Caco-2 (cell line): ENCODE measurements around the gene DYRK1A. TPM values are rescaled to one million over a fixed set of nuclear protein-coding genes. Genes with fewer than 3 reads are reported as not detected.

Source experiments
- BruUV-seq: library from RNA; stranded (reverse); fragments of 400-500 nt; replicated peaks from 2 replicates; lab custom pipeline; 2021; lab: Mats Ljungman, UMichigan
- CTCF ChIA-PET: fragments of 300-600 bp; sonication (Branson Sonifier 250); formaldehyde crosslinking; loops from one replicate; lab custom pipeline; 2022; ENCODE audit warnings: antibody characterized with exemption; lab: Charles Lee
- POLR2A ChIA-PET: fragments of 300-600 bp; sonication (Branson Sonifier 250); formaldehyde crosslinking; loops from one replicate; lab custom pipeline; 2022; ENCODE audit warnings: antibody characterized with exemption; lab: Charles Lee
- DNase-seq, 2 experiments: peaks; one replicate each; pipeline versions ENCODE4 v3.0.0 to v3.0.0-alpha.2; 2020 to 2022
- H3K27me3 ChIP-seq: replicated peaks from 2 replicates; pipeline ENCODE4 v1.6.0; 2011; ENCODE audit warnings: low read length; ENCODE audit not compliant: control insufficient read depth, insufficient read depth
- H3K36me3 ChIP-seq: 2 replicates; pipeline ENCODE4 v1.5.1; 2011; ENCODE audit warnings: low read length; ENCODE audit not compliant: control insufficient read depth, insufficient read depth
- H3K4me1 ChIP-seq: fragments of 250-450 bp; sonication (Bioruptor Pico); 2 replicates; pipeline ENCODE4 v1.5.1; 2020; ENCODE audit warnings: mild to moderate bottlenecking
- H3K4me3 ChIP-seq: 2 replicates; pipeline ENCODE4 v1.5.1; 2011; ENCODE audit warnings: low read depth, mild to moderate bottlenecking, control low read depth, low read length
- H3K9me3 ChIP-seq: fragments of 250-450 bp; sonication (Bioruptor Pico); 2 replicates; pipeline ENCODE4 v1.5.1; 2020; ENCODE audit warnings: mild to moderate bottlenecking, moderate library complexity
- H3K27ac Mint-ChIP-seq: one replicate; pipeline ENCODE4 v1.8.0; 2022; ENCODE audit warnings: mixed read lengths; ENCODE audit not compliant: unreplicated experiment
- H3K27me3 Mint-ChIP-seq: one replicate; pipeline ENCODE4 v1.8.0; 2022; ENCODE audit warnings: mixed read lengths; ENCODE audit not compliant: insufficient read depth, unreplicated experiment
- H3K36me3 Mint-ChIP-seq: one replicate; pipeline ENCODE4 v1.8.0; 2022; ENCODE audit warnings: mild to moderate bottlenecking, mixed read lengths; ENCODE audit not compliant: insufficient read depth, unreplicated experiment
- H3K4me1 Mint-ChIP-seq: one replicate; pipeline ENCODE4 v1.8.0; 2022; ENCODE audit warnings: low read depth, mixed read lengths; ENCODE audit not compliant: unreplicated experiment
- H3K4me3 Mint-ChIP-seq: one replicate; pipeline ENCODE4 v1.8.0; 2022; ENCODE audit warnings: mild to moderate bottlenecking, moderate library complexity, mixed read lengths; ENCODE audit not compliant: unreplicated experiment
- H3K9me3 Mint-ChIP-seq: one replicate; pipeline ENCODE4 v1.8.0; 2022; ENCODE audit warnings: mixed read lengths; ENCODE audit not compliant: unreplicated experiment
- CTCF ChIP-seq, 2 experiments: fragments of 200-600 bp in 1 of 2; IDR thresholded peaks; 1 replicate in 1 of 2; 2 replicates in 1 of 2; pipeline versions ENCODE4 v1.5.1 to v1.8.0; 2011 to 2022; ENCODE audit warnings: antibody characterized with exemption in 1 of 2, control low read depth in 1 of 2, inconsistent platforms in 1 of 2, low read depth in 1 of 2, low read length in 1 of 2, mild to moderate bottlenecking in 1 of 2, moderate library complexity in 1 of 2; ENCODE audit not compliant: insufficient read depth in 1 of 2, severe bottlenecking in 1 of 2, unreplicated experiment in 1 of 2
- intact Hi-C: fragments of 100-400 bp; cut with micrococcal nuclease; formaldehyde crosslinking; loops from one replicate; pipeline ENCODE4 v1.10.0; 2022; ENCODE audit not compliant: unreplicated experiment
- total RNA-seq: library from RNA; stranded (reverse); gene quantifications from 2 replicates; pipeline ENCODE4 v1.2.3, GENCODE V29; 2022

DYRK1A gene
- total RNA-seq, 1 experiment from 2014 or later = 50.9 TPM

GRCh38 chr21:37489553-37489952, 123.0 kb downstream of the DYRK1A start:
- Mint-ChIP-seq H3K4me1 (no peaks in the 10 kb centered on the region), H3K27ac (no peak overlapping the region), H3K27me3 (no peaks in the 10 kb centered on the region), H3K36me3 (peaks cover 18% of the 10 kb centered on the region), H3K9me3 (no peaks in the 10 kb centered on the region), H3K4me3 (no peak overlapping the region)
- H3K9me3 ChIP-seq = no peaks in the 10 kb centered on the region
- no TSS peak for BruUV-seq
- no peak for DNase-seq
- ChIA-PET CTCF (no interaction called here), POLR2A (no interaction called here)
- no peaks in the 10 kb centered on the region for H3K36me3 ChIP-seq
- no peak for TF ChIP-seq CTCF (IDR thresholded peaks at IDR 0.05; ENCODE audit: insufficient read depth in 1 of 2, low read depth in 1 of 2, low read length in 1 of 2, severe bottlenecking in 1 of 2, unreplicated experiment in 1 of 2)
- no peak overlapping the region for H3K4me3 ChIP-seq
- H3K4me1 ChIP-seq = no peaks in the 10 kb centered on the region
- intact Hi-C loops = no loop called here
- no peaks in the 10 kb centered on the region for H3K27me3 ChIP-seq

- no peak for DNase-seq
- no peaks in the 10 kb centered on the region for H3K36me3 ChIP-seq
- H3K4me3 Mint-ChIP-seq = no peak overlapping the region
- H3K27me3 Mint-ChIP-seq = no peaks in the 10 kb centered on the region
- H3K36me3 Mint-ChIP-seq = peaks cover 18% of the 10 kb centered on the region
- no peak for TF ChIP-seq CTCF (IDR thresholded peaks at IDR 0.05; ENCODE audit: insufficient read depth in 1 of 2, low read depth in 1 of 2, low read length in 1 of 2, severe bottlenecking in 1 of 2, unreplicated experiment in 1 of 2)
- no peaks in the 10 kb centered on the region for H3K4me1 ChIP-seq
- no peaks in the 10 kb centered on the region for H3K9me3 Mint-ChIP-seq
- H3K4me3 ChIP-seq = no peak overlapping the region
- H3K27me3 ChIP-seq = no peaks in the 10 kb centered on the region
- no peak overlapping the region for H3K27ac Mint-ChIP-seq
- H3K4me1 Mint-ChIP-seq = no peaks in the 10 kb centered on the region
- ChIA-PET CTCF (no interaction called here), POLR2A (no interaction called here)
- no TSS peak for BruUV-seq
- intact Hi-C loops = no loop called here
- no peaks in the 10 kb centered on the region for H3K9me3 ChIP-seq
These were observed 123.5 kb downstream of the DYRK1A start for GRCh38 chr21:37490084-37490483.

- no peak for DNase-seq
- no TSS peak for BruUV-seq
- H3K4me3 ChIP-seq = no peak overlapping the region
- no peaks in the 10 kb centered on the region for H3K9me3 ChIP-seq
- no peaks in the 10 kb centered on the region for H3K4me1 ChIP-seq
- intact Hi-C loops = loop anchor here (2.0 kb wide), 1 partner anchor 146 kb away; no protein-coding TSS in a partner anchor
- no peaks in the 10 kb centered on the region for H3K27me3 ChIP-seq
- Mint-ChIP-seq H3K36me3 (peaks cover 31% of the 10 kb centered on the region), H3K4me1 (no peaks in the 10 kb centered on the region), H3K9me3 (no peaks in the 10 kb centered on the region), H3K27me3 (no peaks in the 10 kb centered on the region), H3K27ac (no peak overlapping the region), H3K4me3 (no peak overlapping the region)
- POLR2A ChIA-PET = no interaction called here
- H3K36me3 ChIP-seq = no peaks in the 10 kb centered on the region
- peak; percentile 3 to 42 for TF ChIP-seq CTCF (IDR thresholded peaks at IDR 0.05; ENCODE audit: insufficient read depth in 1 of 2, low read depth in 1 of 2, low read length in 1 of 2, severe bottlenecking in 1 of 2, unreplicated experiment in 1 of 2)
- CTCF ChIA-PET = no interaction called here
These were observed 130.4 kb downstream of the DYRK1A start for GRCh38 chr21:37496972-37497371.
